ENCODE data around the gene TFDP1. TPM values are rescaled to one million over a fixed set of nuclear protein-coding genes. Genes with fewer than 3 reads are reported as not detected.
"Not testable (repeated sequence)": the region's sequence is repeated elsewhere in the genome, so short reads cannot be mapped to it uniquely, and the experiment has no call there.

The TFDP1 gene
- total and polyA plus RNA-seq, 5 donors from 2014 or later = 31.1 to 64.3 (median 39.8) TPM

- no peak overlapping the region for H3K27ac Mint-ChIP-seq
- Histone ChIP-seq H3K4me1 (ENCODE audit: control insufficient read depth, insufficient read depth, low read length, poor library complexity, severe bottlenecking) (no peaks in the 10 kb centered on the region), H3K27me3 (ENCODE audit: control insufficient read depth, insufficient read depth, low read length) (no peaks in the 10 kb centered on the region), H3K27ac (ENCODE audit: insufficient read depth, low read length, poor library complexity, severe bottlenecking) (no peak overlapping the region), H3K9me3 (ENCODE audit: control insufficient read depth in 2 of 2, low read length in 2 of 2) (no peaks in the 10 kb centered on the region), H3K36me3 (ENCODE audit: control insufficient read depth, insufficient read depth, low read length) (no peaks in the 10 kb centered on the region), H3K4me3 (ENCODE audit: low read depth, low read length) (no peak overlapping the region)
- ATAC-seq (ENCODE audit: low read depth in 2 of 2) (no peak), DNase-seq (no peak)
- peaks cover 0 to 5% (median 4%) of the 10 kb centered on the region in 4 donors for H3K4me1 Mint-ChIP-seq
- H3K36me3 Mint-ChIP-seq = no peaks in the 10 kb centered on the region
- H3K9me3 Mint-ChIP-seq = no peaks in the 10 kb centered on the region
- H3K27me3 Mint-ChIP-seq = no peaks in the 10 kb centered on the region
- no peak overlapping the region for H3K4me3 Mint-ChIP-seq
Observed at GRCh38 chr13:113559901-113560644, 24.5 kb upstream of the TFDP1 start.

GRCh38 chr13:113560645-113561416, 23.7 kb upstream of the TFDP1 start:
- H3K4me3 ChIP-seq (ENCODE audit: low read depth, low read length) = no peak overlapping the region
- H3K27ac Mint-ChIP-seq = no peak overlapping the region
- no peaks in the 10 kb centered on the region for H3K27me3 ChIP-seq (ENCODE audit: control insufficient read depth, insufficient read depth, low read length)
- DNase-seq = no peak
- H3K4me3 Mint-ChIP-seq = no peak overlapping the region
- H3K36me3 ChIP-seq (ENCODE audit: control insufficient read depth, insufficient read depth, low read length) = no peaks in the 10 kb centered on the region
- no peak for ATAC-seq (ENCODE audit: low read depth in 2 of 2)
- H3K27ac ChIP-seq (ENCODE audit: insufficient read depth, low read length, poor library complexity, severe bottlenecking) = no peak overlapping the region
- no peaks in the 10 kb centered on the region for H3K36me3 Mint-ChIP-seq
- H3K9me3 ChIP-seq (ENCODE audit: control insufficient read depth in 2 of 2, low read length in 2 of 2) = no peaks in the 10 kb centered on the region
- H3K4me1 ChIP-seq (ENCODE audit: control insufficient read depth, insufficient read depth, low read length, poor library complexity, severe bottlenecking) = no peaks in the 10 kb centered on the region
- peaks cover 0 to 5% (median 4%) of the 10 kb centered on the region in 4 donors for H3K4me1 Mint-ChIP-seq
- H3K27me3 Mint-ChIP-seq = no peaks in the 10 kb centered on the region
- no peaks in the 10 kb centered on the region for H3K9me3 Mint-ChIP-seq

- Mint-ChIP-seq H3K27me3 (no peaks in the 10 kb centered on the region), H3K27ac (no peak overlapping the region), H3K4me3 (no peak overlapping the region), H3K4me1 (peaks cover 0 to 5% (median 4%) of the 10 kb centered on the region in 4 donors), H3K36me3 (no peaks in the 10 kb centered on the region), H3K9me3 (no peaks in the 10 kb centered on the region)
- ATAC-seq (ENCODE audit: low read depth in 2 of 2) (no peak), DNase-seq (no peak)
- no peaks in the 10 kb centered on the region for H3K4me1 ChIP-seq (ENCODE audit: control insufficient read depth, insufficient read depth, low read length, poor library complexity, severe bottlenecking)
- H3K9me3 ChIP-seq (ENCODE audit: control insufficient read depth in 2 of 2, low read length in 2 of 2) = no peaks in the 10 kb centered on the region
- H3K4me3 ChIP-seq (ENCODE audit: low read depth, low read length) = no peak overlapping the region
- H3K36me3 ChIP-seq (ENCODE audit: control insufficient read depth, insufficient read depth, low read length) = no peaks in the 10 kb centered on the region
- no peak overlapping the region for H3K27ac ChIP-seq (ENCODE audit: insufficient read depth, low read length, poor library complexity, severe bottlenecking)
- no peaks in the 10 kb centered on the region for H3K27me3 ChIP-seq (ENCODE audit: control insufficient read depth, insufficient read depth, low read length)
Observed at GRCh38 chr13:113561417-113562084, 23.0 kb upstream of the TFDP1 start.

- Histone ChIP-seq H3K36me3 (ENCODE audit: control insufficient read depth, insufficient read depth, low read length) (no peaks in the 10 kb centered on the region), H3K4me3 (ENCODE audit: low read depth, low read length) (no peak overlapping the region), H3K4me1 (ENCODE audit: control insufficient read depth, insufficient read depth, low read length, poor library complexity, severe bottlenecking) (no peaks in the 10 kb centered on the region), H3K27ac (ENCODE audit: insufficient read depth, low read length, poor library complexity, severe bottlenecking) (no peak overlapping the region), H3K9me3 (ENCODE audit: control insufficient read depth in 2 of 2, low read length in 2 of 2) (no peaks in the 10 kb centered on the region), H3K27me3 (ENCODE audit: control insufficient read depth, insufficient read depth, low read length) (no peaks in the 10 kb centered on the region)
- peak in 1 of 3 donors; percentile 48 for DNase-seq
- peak in 1 of 2 donors; percentile 32 for ATAC-seq (ENCODE audit: low read depth in 2 of 2)
- Mint-ChIP-seq H3K27me3 (no peaks in the 10 kb centered on the region), H3K4me3 (no peak overlapping the region), H3K9me3 (no peaks in the 10 kb centered on the region), H3K36me3 (no peaks in the 10 kb centered on the region), H3K27ac (no peak overlapping the region), H3K4me1 (peaks cover 0 to 5% (median 4%) of the 10 kb centered on the region in 4 donors)
Observed at GRCh38 chr13:113562085-113562749, 22.3 kb upstream of the TFDP1 start.

- Mint-ChIP-seq H3K36me3 (no peaks in the 10 kb centered on the region), H3K9me3 (no peaks in the 10 kb centered on the region), H3K27me3 (no peaks in the 10 kb centered on the region), H3K4me3 (no peak overlapping the region), H3K4me1 (peaks cover 0 to 5% (median 4%) of the 10 kb centered on the region in 4 donors), H3K27ac (no peak overlapping the region)
- no peak for DNase-seq
- H3K27me3 ChIP-seq (ENCODE audit: control insufficient read depth, insufficient read depth, low read length) = no peaks in the 10 kb centered on the region
- H3K4me3 ChIP-seq (ENCODE audit: low read depth, low read length) = no peak overlapping the region
- ATAC-seq (ENCODE audit: low read depth in 2 of 2) = no peak
- no peak overlapping the region for H3K27ac ChIP-seq (ENCODE audit: insufficient read depth, low read length, poor library complexity, severe bottlenecking)
- no peaks in the 10 kb centered on the region for H3K36me3 ChIP-seq (ENCODE audit: control insufficient read depth, insufficient read depth, low read length)
- no peaks in the 10 kb centered on the region for H3K9me3 ChIP-seq (ENCODE audit: control insufficient read depth in 2 of 2, low read length in 2 of 2)
- no peaks in the 10 kb centered on the region for H3K4me1 ChIP-seq (ENCODE audit: control insufficient read depth, insufficient read depth, low read length, poor library complexity, severe bottlenecking)
Observed at GRCh38 chr13:113562844-113563243, 21.7 kb upstream of the TFDP1 start.

GRCh38 chr13:113563511-113563910, 21.0 kb upstream of the TFDP1 start:
- H3K36me3 ChIP-seq (ENCODE audit: control insufficient read depth, insufficient read depth, low read length); DNase-seq; H3K4me3 Mint-ChIP-seq; H3K27ac Mint-ChIP-seq; H3K27me3 ChIP-seq (ENCODE audit: control insufficient read depth, insufficient read depth, low read length); H3K27ac ChIP-seq (ENCODE audit: insufficient read depth, low read length, poor library complexity, severe bottlenecking); H3K4me1 ChIP-seq (ENCODE audit: control insufficient read depth, insufficient read depth, low read length, poor library complexity, severe bottlenecking); H3K36me3 Mint-ChIP-seq; ATAC-seq (ENCODE audit: low read depth in 2 of 2); H3K9me3 Mint-ChIP-seq; H3K4me3 ChIP-seq (ENCODE audit: low read depth, low read length); H3K27me3 Mint-ChIP-seq; H3K4me1 Mint-ChIP-seq; H3K9me3 ChIP-seq (ENCODE audit: control insufficient read depth in 2 of 2, low read length in 2 of 2): not testable (repeated sequence)

GRCh38 chr13:113564331-113565023, 20.1 kb upstream of the TFDP1 start:
- Histone ChIP-seq H3K27me3 (ENCODE audit: control insufficient read depth, insufficient read depth, low read length) (peaks cover 3% of the 10 kb centered on the region), H3K4me1 (ENCODE audit: control insufficient read depth, insufficient read depth, low read length, poor library complexity, severe bottlenecking) (no peaks in the 10 kb centered on the region), H3K4me3 (ENCODE audit: low read depth, low read length) (no peak overlapping the region), H3K27ac (ENCODE audit: insufficient read depth, low read length, poor library complexity, severe bottlenecking) (no peak overlapping the region), H3K9me3 (ENCODE audit: control insufficient read depth in 2 of 2, low read length in 2 of 2) (no peaks in the 10 kb centered on the region), H3K36me3 (ENCODE audit: control insufficient read depth, insufficient read depth, low read length) (no peaks in the 10 kb centered on the region)
- Mint-ChIP-seq H3K9me3 (no peaks in the 10 kb centered on the region), H3K4me3 (no peak overlapping the region), H3K27me3 (peaks cover 7% of the 10 kb centered on the region), H3K27ac (no peak overlapping the region), H3K4me1 (peaks cover 0 to 5% (median 4%) of the 10 kb centered on the region in 4 donors), H3K36me3 (no peaks in the 10 kb centered on the region)
- ATAC-seq (ENCODE audit: low read depth in 2 of 2) (no peak), DNase-seq (no peak)

Measured in CD4-positive, CD25-positive, alpha-beta regulatory T cell (primary cell).